HepG2 (cell line): ENCODE measurements around the gene PIM1. TPM values are rescaled to one million over a fixed set of nuclear protein-coding genes. Genes with fewer than 3 reads are reported as not detected.

Experiments used
- BATF2 ChIP-seq: sonication (generic); formaldehyde crosslinking; IDR thresholded peaks from 2 replicates; pipeline ENCODE4 v1.8.0; 2022; ENCODE audit warnings: mild to moderate bottlenecking, missing genetic modification reagents, moderate library complexity
- CBX5 ChIP-seq: sonication (generic); formaldehyde crosslinking; IDR thresholded peaks from 2 replicates; pipeline ENCODE4 v1.4.0; 2020; ENCODE audit warnings: missing genetic modification reagents, borderline replicate concordance
- DR1 ChIP-seq: sonication (generic); formaldehyde crosslinking; IDR thresholded peaks from 2 replicates; pipeline ENCODE4 v1.8.0; 2021; ENCODE audit warnings: mild to moderate bottlenecking, missing genetic modification reagents, inconsistent platforms
- KIAA2018 ChIP-seq: sonication (generic); formaldehyde crosslinking; IDR thresholded peaks from 2 replicates; pipeline ENCODE4 v1.5.0; 2020; ENCODE audit warnings: mild to moderate bottlenecking, missing genetic modification reagents, borderline replicate concordance
- MAFK ChIP-seq, 2 experiments: IDR thresholded peaks in 1 of 2; conservative IDR thresholded peaks in 1 of 2; 2 replicates each; pipeline ENCODE4 v1.6.1; 2011; ENCODE audit warnings: improper control_type of control experiment in 2 of 2, low read length in 2 of 2
- NCOA1 ChIP-seq: sonication (generic); formaldehyde crosslinking; IDR thresholded peaks from 2 replicates; pipeline ENCODE4 v1.9.0; 2021; ENCODE audit warnings: missing genetic modification reagents
- PREB ChIP-seq: sonication (generic); formaldehyde crosslinking; IDR thresholded peaks from 2 replicates; pipeline ENCODE4 v1.4.0; 2020; ENCODE audit warnings: missing genetic modification reagents
- SKI ChIP-seq: fragments of 450-650 bp; IDR thresholded peaks from one replicate; pipeline ENCODE4 v1.6.1; 2018; ENCODE audit warnings: mild to moderate bottlenecking; ENCODE audit not compliant: partially characterized antibody
- SMYD3 ChIP-seq: sonication (generic); formaldehyde crosslinking; IDR thresholded peaks from 2 replicates; pipeline ENCODE4 v1.8.1; 2023; ENCODE audit warnings: mild to moderate bottlenecking, missing genetic modification reagents
- THRA ChIP-seq: sonication (generic); formaldehyde crosslinking; IDR thresholded peaks from 2 replicates; pipeline ENCODE4 v1.4.0; 2020; ENCODE audit warnings: missing genetic modification reagents, borderline replicate concordance
- TP53 ChIP-seq: sonication (generic); formaldehyde crosslinking; conservative IDR thresholded peaks from 2 replicates; pipeline ENCODE4 v1.4.0; 2020; ENCODE audit warnings: missing genetic modification reagents
- ZGPAT ChIP-seq: IDR thresholded peaks from 2 replicates; pipeline ENCODE4 v1.6.1; 2016; ENCODE audit warnings: mild to moderate bottlenecking
- ZNF720 ChIP-seq: sonication (generic); formaldehyde crosslinking; IDR thresholded peaks from 2 replicates; pipeline ENCODE4 v1.4.0; 2020; ENCODE audit warnings: missing genetic modification reagents
- ZNF83 ChIP-seq: sonication (generic); formaldehyde crosslinking; IDR thresholded peaks from 2 replicates; pipeline ENCODE4 v1.4.0; 2020; ENCODE audit warnings: missing genetic modification reagents, mild to moderate bottlenecking, borderline replicate concordance
- ZSCAN20 ChIP-seq: sonication (generic); formaldehyde crosslinking; IDR thresholded peaks from 2 replicates; pipeline ENCODE4 v1.4.0; 2020; ENCODE audit warnings: missing genetic modification reagents, mild to moderate bottlenecking, borderline replicate concordance
- polyA plus RNA-seq, 8 experiments: library from polyadenylated mRNA; depleted of rRNA in 3 of 8; stranded (reverse) in 7 of 8; unstranded in 1 of 8; fragments of >200 nt; fragmentation: Illumina TruSeq in 4 of 8; extraction: Trizol in 4 of 8; gene quantifications; 2 replicates each; pipeline versions ENCODE4 v1.2.1 to v1.2.3, GENCODE V29; 2011 to 2016; ENCODE audit warnings: low read depth in 4 of 8, missing spikeins in 1 of 8, mixed read lengths in 1 of 8; ENCODE audit not compliant: insufficient read depth in 1 of 8
- total RNA-seq, 5 experiments: library from RNA; depleted of rRNA; stranded (reverse); fragments of >200 nt; fragmentation: Illumina TruSeq; extraction: Trizol; gene quantifications; 2 replicates each; pipeline ENCODE4 v1.2.3, GENCODE V29; 2016; ENCODE audit warnings: low read depth in 1 of 5

PIM1 gene
- total and polyA plus RNA-seq, 2 of the 13 experiments (the other 11 are each of a cell fraction or from before 2014, with no cell fraction given) = 29.4 to 117 TPM

- no peak for TF ChIP-seq ZSCAN20 (CRISPR knock-in tag)
- peak; percentile 47; the same call in 1 of the 2 replicates for TF ChIP-seq DR1 (CRISPR knock-in tag)
- TF ChIP-seq ZNF83 = peak; percentile 92
- no peak for TF ChIP-seq ZNF720 (CRISPR knock-in tag)
- TF ChIP-seq TP53 (CRISPR knock-in tag) = no peak
- no peak for TF ChIP-seq KIAA2018 (CRISPR knock-in tag)
- no peak for TF ChIP-seq BATF2 (CRISPR knock-in tag)
- peak; percentile 27; the same call in 1 of the 2 replicates for TF ChIP-seq CBX5 (CRISPR knock-in tag)
- TF ChIP-seq SKI = peak; percentile 65
- TF ChIP-seq THRA (CRISPR knock-in tag) = 0 out of 2 replicates have a peak, but pooled peaks have one; percentile 16
- TF ChIP-seq MAFK (conservative IDR thresholded peaks at IDR 0.05 in 1 of 2, IDR thresholded peaks at IDR 0.05 in 1 of 2; ENCODE audit: low read length in 2 of 2) = no peak
- no peak for TF ChIP-seq SMYD3 (CRISPR knock-in tag)
- no peak for TF ChIP-seq PREB (CRISPR knock-in tag)
- peak; percentile 80 for TF ChIP-seq ZGPAT (CRISPR knock-in tag)
- TF ChIP-seq NCOA1 = 0 out of 2 replicates have a peak, but pooled peaks have one; percentile 58
These were observed 52.4 kb downstream of the PIM1 start (continued) for GRCh38 chr6:37222125-37222967.
